DMS 273 treated with DMSO at 0.1 percent for 48 hours (cell line): ENCODE results near the gene C1QTNF3.
"Not testable (repeated sequence)": the region's sequence is repeated elsewhere in the genome, so short reads cannot be mapped to it uniquely, and the experiment has no call there.

Source experiments
- DNase-seq: peaks from one replicate; lab custom pipeline; 2025; lab: John Stamatoyannopoulos, UW

The C1QTNF3 gene

GRCh38 chr5:34051374-34051980 is 8.5 kb upstream of the C1QTNF3 start:
- DNase-seq = no peak

GRCh38 chr5:34047774-34048572 is 5.0 kb upstream of the C1QTNF3 start:
- DNase-seq = no peak

- DNase-seq = no peak
Measured at GRCh38 chr5:34047143-34047542, 4.1 kb upstream of the C1QTNF3 start.

GRCh38 chr5:34045996-34046395 is 3.0 kb upstream of the C1QTNF3 start:
- no peak for DNase-seq

GRCh38 chr5:34045023-34045422 is 2.0 kb upstream of the C1QTNF3 start:
- DNase-seq = no peak

- no peak for DNase-seq
Measured at GRCh38 chr5:34042321-34042720, 692 bp downstream of the C1QTNF3 start.

- DNase-seq = no peak
Measured at GRCh38 chr5:34041247-34041972, 1.6 kb downstream of the C1QTNF3 start.

- no peak for DNase-seq
Measured at GRCh38 chr5:34040472-34040871, 2.5 kb downstream of the C1QTNF3 start.

GRCh38 chr5:34039398-34040157 is 3.4 kb downstream of the C1QTNF3 start:
- no peak for DNase-seq

GRCh38 chr5:34038838-34039237 is 4.2 kb downstream of the C1QTNF3 start:
- no peak for DNase-seq

GRCh38 chr5:34038390-34038789 is 4.6 kb downstream of the C1QTNF3 start:
- no peak for DNase-seq

- no peak for DNase-seq
Measured at GRCh38 chr5:34037726-34038125, 5.3 kb downstream of the C1QTNF3 start.

GRCh38 chr5:34035756-34036155 is 7.3 kb downstream of the C1QTNF3 start:
- DNase-seq = no peak

GRCh38 chr5:34034534-34035327 is 8.3 kb downstream of the C1QTNF3 start:
- DNase-seq = no peak

GRCh38 chr5:34031966-34032365 is 11.0 kb downstream of the C1QTNF3 start:
- DNase-seq = no peak

GRCh38 chr5:34031117-34031516 is 11.9 kb downstream of the C1QTNF3 start:
- DNase-seq = no peak

- not testable (repeated sequence) for DNase-seq
Measured at GRCh38 chr5:34030585-34030984, 12.4 kb downstream of the C1QTNF3 start.

GRCh38 chr5:34030048-34030447 is 13.0 kb downstream of the C1QTNF3 start:
- DNase-seq = no peak

- no peak for DNase-seq
Measured at GRCh38 chr5:34028349-34028748, 14.7 kb downstream of the C1QTNF3 start.

GRCh38 chr5:34026089-34026761 is 16.8 kb downstream of the C1QTNF3 start:
- no peak for DNase-seq
